ENCODE data around the gene SNF8.
"Not testable (repeated sequence)": the region's sequence is repeated elsewhere in the genome, so short reads cannot be mapped to it uniquely, and the experiment has no call there.

Gene SNF8

DNA sequence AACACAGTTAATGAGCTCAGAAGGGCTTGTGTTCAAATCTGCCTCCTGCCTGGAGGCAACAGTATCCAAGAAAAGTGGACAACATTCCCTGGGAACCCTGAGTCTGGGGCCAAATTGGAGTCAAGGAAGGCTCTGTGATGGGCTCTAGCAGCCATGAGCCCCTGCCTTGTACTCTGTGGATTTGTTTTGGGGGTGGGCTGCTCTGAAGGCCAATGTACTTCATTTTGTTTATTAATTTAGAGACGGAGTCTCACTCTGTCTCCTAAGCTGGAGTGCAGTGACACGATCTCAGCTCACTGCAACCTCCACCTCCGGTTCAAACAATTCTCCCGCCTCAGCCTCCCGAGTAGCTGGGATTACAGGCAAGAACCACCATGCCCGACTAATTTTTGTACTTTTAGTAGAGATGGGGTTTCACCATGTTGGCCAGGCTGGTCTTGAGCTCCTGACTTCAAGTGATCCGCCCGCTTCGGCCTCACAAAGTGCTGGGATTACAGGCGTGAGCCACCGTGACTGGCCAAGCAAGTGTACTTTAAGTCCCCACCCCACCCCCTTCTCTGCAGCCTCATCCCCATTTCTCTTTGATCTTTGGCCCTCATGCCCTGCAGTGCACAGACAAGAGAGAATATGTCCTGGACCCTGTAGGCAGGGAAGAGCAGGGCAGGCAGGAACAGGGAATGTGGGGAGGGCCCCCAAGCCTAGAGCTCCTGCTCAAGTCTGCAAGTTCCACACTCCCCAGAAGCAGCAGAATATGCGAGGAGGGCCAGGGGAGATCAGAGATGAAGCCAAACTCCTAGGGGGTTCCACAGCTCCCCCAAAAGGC lies 26.4 kb upstream of the SNF8 start:
- no peaks in the 10 kb centered on the region for H3K27me3 ChIP-seq (ENCODE audit: insufficient read depth, low read length)
- H3K9me3 ChIP-seq (ENCODE audit: insufficient read depth, low read depth, low read length): no peaks in the 10 kb centered on the region
- no peak overlapping the region for H3K9ac ChIP-seq (ENCODE audit: low read depth, low read length)
- H3K4me1 ChIP-seq (ENCODE audit: insufficient read depth, low read length): peaks cover 22% of the 10 kb centered on the region
- no peak overlapping the region for H3K4me3 ChIP-seq (ENCODE audit: low read length)
- no peak overlapping the region for H3K27ac ChIP-seq (ENCODE audit: low read length)
- H3K36me3 ChIP-seq (ENCODE audit: insufficient read depth, low read depth, low read length): no peaks in the 10 kb centered on the region

DNA sequence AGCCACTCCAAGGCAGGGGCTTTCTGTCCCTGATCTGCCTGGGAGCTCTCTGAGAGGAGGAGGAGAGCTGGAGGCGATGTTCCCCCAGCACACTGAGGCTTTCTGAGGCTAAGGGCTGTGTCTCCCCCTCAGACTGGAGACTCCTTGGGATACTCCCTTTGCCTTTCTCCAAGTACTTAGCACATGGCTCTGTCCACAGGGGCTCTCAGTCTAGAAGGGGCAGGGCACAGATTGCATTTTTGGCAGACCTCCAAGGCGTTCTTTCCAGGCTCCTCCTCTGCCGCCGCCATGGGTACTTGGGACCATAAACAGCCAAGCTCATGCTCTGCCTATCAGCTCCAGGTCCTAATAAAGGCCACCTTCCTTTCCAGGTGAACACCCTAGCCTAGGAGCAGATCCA lies 25.6 kb upstream of the SNF8 start:
- no peak overlapping the region for H3K4me3 ChIP-seq (ENCODE audit: low read length)
- H3K27ac ChIP-seq (ENCODE audit: low read length): no peak overlapping the region
- H3K9me3 ChIP-seq (ENCODE audit: insufficient read depth, low read depth, low read length): no peaks in the 10 kb centered on the region
- peaks cover 22% of the 10 kb centered on the region for H3K4me1 ChIP-seq (ENCODE audit: insufficient read depth, low read length)
- no peak overlapping the region for H3K9ac ChIP-seq (ENCODE audit: low read depth, low read length)
- H3K27me3 ChIP-seq (ENCODE audit: insufficient read depth, low read length): no peaks in the 10 kb centered on the region
- no peaks in the 10 kb centered on the region for H3K36me3 ChIP-seq (ENCODE audit: insufficient read depth, low read depth, low read length)

DNA sequence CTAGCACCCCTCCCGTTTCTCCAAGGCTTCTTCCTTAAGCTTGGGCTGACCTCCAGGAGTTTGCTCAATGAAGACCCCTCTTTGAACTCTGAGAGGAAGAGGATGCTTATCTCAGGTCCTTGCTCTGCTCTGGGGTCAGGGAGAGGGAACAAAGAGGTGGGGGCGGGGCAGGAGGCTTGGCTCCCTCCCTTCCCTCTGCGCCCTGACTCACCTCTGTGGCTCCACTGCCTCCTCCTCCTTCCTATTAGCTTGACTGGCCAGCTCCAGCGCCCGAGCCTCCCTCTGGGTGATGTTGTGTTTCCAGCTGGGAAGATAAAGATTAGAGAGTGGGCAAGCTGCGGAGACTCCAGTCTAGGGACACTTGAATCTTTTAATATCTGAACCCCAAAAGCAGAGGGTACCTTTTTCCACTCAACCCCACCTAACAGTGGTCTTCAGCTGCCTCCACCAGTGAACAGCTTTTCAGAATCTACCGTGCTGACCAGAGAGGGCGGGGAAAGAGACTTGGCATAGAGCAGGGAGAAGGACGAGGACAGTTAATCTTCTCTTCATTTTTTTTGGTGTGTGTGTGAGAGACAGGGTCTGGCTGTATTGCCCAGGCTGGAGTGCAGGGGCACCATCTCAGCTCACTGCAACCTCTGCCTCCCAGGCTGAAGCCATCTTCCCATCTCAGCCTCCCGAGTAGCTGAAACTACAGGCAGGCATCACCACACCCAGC lies 17.0 kb upstream of the SNF8 start:
- H3K27me3 ChIP-seq (ENCODE audit: insufficient read depth, low read length): no peaks in the 10 kb centered on the region
- H3K4me3 ChIP-seq (ENCODE audit: low read length): peak overlapping the region; percentile 48; the same call in 1 of the 2 replicates
- no peaks in the 10 kb centered on the region for H3K9me3 ChIP-seq (ENCODE audit: insufficient read depth, low read depth, low read length)
- peaks cover 12% of the 10 kb centered on the region for H3K4me1 ChIP-seq (ENCODE audit: insufficient read depth, low read length)
- H3K27ac ChIP-seq (ENCODE audit: low read length): no peak overlapping the region
- peak overlapping the region; percentile 28; the same call in 1 of the 2 replicates for H3K9ac ChIP-seq (ENCODE audit: low read depth, low read length)
- H3K36me3 ChIP-seq (ENCODE audit: insufficient read depth, low read depth, low read length): no peaks in the 10 kb centered on the region

DNA sequence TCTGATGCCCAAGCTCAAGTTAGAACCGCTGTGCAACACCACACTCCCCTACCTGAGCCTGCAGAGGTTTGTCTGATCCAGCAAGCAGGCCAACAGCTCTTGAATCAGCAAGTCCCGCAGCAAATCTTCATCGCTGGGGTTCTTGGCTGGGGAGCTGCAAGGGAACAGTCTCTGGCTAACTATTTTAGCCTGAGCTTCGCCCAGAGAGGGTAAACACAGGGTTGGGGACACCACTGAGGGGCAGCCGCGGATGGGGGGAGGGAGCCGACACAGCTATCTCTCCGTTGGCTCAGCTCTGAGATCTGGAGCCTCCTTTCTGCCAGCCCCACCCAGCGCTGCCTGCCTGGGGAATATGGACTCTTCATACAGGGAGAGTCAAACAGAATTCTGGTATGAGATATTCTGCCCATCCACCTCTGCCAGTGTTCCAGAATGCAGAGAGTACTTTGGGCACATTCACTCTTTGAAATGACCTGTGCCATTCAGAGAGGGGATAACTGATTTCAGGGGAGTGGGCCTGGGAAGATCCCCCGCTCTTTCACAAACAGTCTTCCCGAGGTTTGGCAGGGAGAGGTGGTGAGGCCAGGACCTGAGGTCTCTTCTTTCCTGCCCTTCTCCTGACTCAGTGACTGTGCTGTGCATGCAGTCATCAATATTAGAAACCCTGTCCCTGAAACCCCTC lies 16.3 kb upstream of the SNF8 start:
- Histone ChIP-seq H3K4me1 (ENCODE audit: insufficient read depth, low read length) (peaks cover 12% of the 10 kb centered on the region), H3K27ac (ENCODE audit: low read length) (no peak overlapping the region), H3K9me3 (ENCODE audit: insufficient read depth, low read depth, low read length) (no peaks in the 10 kb centered on the region), H3K4me3 (ENCODE audit: low read length) (peak overlapping the region; percentile 48; the same call in 1 of the 2 replicates), H3K9ac (ENCODE audit: low read depth, low read length) (peak overlapping the region; percentile 28; the same call in 1 of the 2 replicates), H3K27me3 (ENCODE audit: insufficient read depth, low read length) (no peaks in the 10 kb centered on the region), H3K36me3 (ENCODE audit: insufficient read depth, low read depth, low read length) (no peaks in the 10 kb centered on the region)

DNA sequence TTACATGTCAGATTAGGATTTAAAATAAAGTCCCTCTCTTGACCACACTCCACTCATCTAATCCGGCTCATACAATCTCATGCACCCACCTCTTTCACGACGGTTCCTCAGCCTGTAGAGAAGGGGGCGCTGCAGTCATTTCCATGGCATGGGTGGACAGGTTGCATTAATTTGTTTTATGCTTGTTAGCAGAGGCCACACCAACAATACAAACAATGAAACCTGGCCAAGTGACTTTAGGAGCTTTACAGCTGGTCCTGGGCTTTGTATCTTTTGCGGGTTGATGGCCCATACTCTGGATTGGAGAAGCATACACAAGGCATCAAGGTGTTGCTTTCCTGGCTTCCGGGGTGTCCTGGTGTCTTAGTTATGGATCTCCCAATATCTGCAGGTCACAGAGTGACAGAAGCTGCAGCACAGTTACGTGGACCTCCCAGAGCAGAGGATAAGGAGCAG lies 9.7 kb upstream of the SNF8 start:
- Histone ChIP-seq H3K27me3 (ENCODE audit: insufficient read depth, low read length) (no peaks in the 10 kb centered on the region), H3K9ac (ENCODE audit: low read depth, low read length) (peak overlapping the region; percentile 5; the same call in 1 of the 2 replicates), H3K4me1 (ENCODE audit: insufficient read depth, low read length) (no peaks in the 10 kb centered on the region), H3K36me3 (ENCODE audit: insufficient read depth, low read depth, low read length) (no peaks in the 10 kb centered on the region), H3K27ac (ENCODE audit: low read length) (no peak overlapping the region), H3K9me3 (ENCODE audit: insufficient read depth, low read depth, low read length) (no peaks in the 10 kb centered on the region), H3K4me3 (ENCODE audit: low read length) (no peak overlapping the region)

DNA sequence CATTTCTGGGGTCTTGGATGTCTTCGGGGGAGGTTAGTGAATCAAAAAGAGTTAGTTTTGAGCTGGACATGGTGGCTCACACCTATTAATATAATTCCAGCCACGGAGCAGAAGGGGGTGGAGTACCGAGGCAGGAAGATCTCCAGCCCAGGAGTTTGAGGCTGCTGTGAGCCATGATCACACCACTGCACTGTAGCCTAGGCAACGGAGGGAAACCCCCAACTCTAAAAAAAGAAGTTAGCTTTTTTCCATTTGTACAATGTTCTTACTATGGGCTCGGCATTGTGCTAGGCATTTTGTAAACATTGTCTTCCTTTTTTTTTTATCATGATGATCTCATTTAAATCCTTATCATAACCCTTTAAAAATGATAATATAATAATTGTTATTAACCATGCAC lies 8.3 kb upstream of the SNF8 start:
- H3K4me1 ChIP-seq (ENCODE audit: insufficient read depth, low read length): no peaks in the 10 kb centered on the region
- H3K9ac ChIP-seq (ENCODE audit: low read depth, low read length): no peak overlapping the region
- no peaks in the 10 kb centered on the region for H3K27me3 ChIP-seq (ENCODE audit: insufficient read depth, low read length)
- no peak overlapping the region for H3K27ac ChIP-seq (ENCODE audit: low read length)
- no peak overlapping the region for H3K4me3 ChIP-seq (ENCODE audit: low read length)
- no peaks in the 10 kb centered on the region for H3K9me3 ChIP-seq (ENCODE audit: insufficient read depth, low read depth, low read length)
- no peaks in the 10 kb centered on the region for H3K36me3 ChIP-seq (ENCODE audit: insufficient read depth, low read depth, low read length)

DNA sequence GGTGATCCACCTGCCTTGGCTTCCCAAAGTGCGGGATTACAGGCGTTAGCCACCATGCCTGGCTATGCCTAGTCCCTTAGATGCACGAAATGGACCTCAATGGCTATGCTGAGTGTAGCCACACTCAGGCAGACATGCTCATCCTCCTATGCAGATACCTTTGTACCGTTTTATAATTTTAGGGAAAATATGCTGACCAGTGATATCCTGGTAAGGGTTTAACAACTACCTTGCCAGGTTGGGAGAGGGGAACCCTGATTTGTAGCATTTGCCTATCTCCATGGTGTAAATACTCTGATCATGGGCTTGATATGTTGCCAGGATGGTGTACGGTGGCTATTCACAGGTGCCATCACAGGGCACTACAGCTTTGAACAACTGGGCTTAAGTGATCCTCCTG lies 6.9 kb upstream of the SNF8 start:
- H3K4me1 ChIP-seq (ENCODE audit: insufficient read depth, low read length): no peaks in the 10 kb centered on the region
- H3K9ac ChIP-seq (ENCODE audit: low read depth, low read length): no peak overlapping the region
- H3K27ac ChIP-seq (ENCODE audit: low read length): no peak overlapping the region
- H3K27me3 ChIP-seq (ENCODE audit: insufficient read depth, low read length): no peaks in the 10 kb centered on the region
- H3K36me3 ChIP-seq (ENCODE audit: insufficient read depth, low read depth, low read length): no peaks in the 10 kb centered on the region
- H3K9me3 ChIP-seq (ENCODE audit: insufficient read depth, low read depth, low read length): no peaks in the 10 kb centered on the region
- H3K4me3 ChIP-seq (ENCODE audit: low read length): no peak overlapping the region

DNA sequence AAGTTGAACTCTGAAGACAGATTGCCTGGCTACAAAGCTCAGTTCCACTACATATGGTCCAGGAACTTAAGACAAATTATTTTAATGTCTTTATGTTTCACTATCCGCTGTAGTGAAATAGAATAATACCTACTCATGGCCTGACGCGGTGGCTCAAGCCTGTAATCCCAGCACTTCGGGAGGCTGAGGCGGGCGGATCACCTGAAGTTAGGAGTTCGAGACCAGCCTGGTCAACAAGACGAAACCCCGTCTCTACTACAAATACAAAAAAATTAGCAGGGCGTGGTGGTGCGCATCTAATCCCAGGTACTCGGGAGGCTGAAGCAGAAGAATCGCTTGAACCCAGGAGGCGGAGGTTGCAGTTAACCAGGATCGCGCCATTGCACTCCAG lies 614 bp upstream of the SNF8 start:
- H3K9me3 ChIP-seq (ENCODE audit: insufficient read depth, low read depth, low read length); H3K4me1 ChIP-seq (ENCODE audit: insufficient read depth, low read length); H3K27me3 ChIP-seq (ENCODE audit: insufficient read depth, low read length): not testable (repeated sequence)
- Histone ChIP-seq H3K4me3 (ENCODE audit: low read length) (peak overlapping the region; percentile 100), H3K27ac (ENCODE audit: low read length) (peak overlapping the region; percentile 75), H3K9ac (ENCODE audit: low read depth, low read length) (peak overlapping the region; percentile 92), H3K36me3 (ENCODE audit: insufficient read depth, low read depth, low read length) (peaks cover 23% of the 10 kb centered on the region)

DNA sequence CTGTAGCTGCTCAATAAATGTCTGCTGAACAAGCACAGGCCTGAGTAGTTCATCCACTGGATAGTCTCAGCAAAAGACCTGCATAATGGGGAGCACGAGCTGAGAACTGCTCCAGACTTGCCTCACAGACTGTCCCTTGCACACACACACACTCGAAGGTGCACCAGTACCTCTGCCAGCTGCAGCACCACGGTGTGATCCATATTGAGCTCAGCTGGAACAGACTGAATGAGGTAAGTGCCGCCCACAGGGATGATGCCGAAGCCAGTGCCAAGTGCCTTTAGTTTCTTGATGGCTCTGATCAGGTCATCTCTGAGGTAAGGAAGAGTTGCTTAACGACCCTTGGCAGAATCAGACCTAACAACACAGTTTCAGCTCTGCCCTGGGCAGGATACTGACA lies 11.6 kb downstream of the SNF8 start:
- Histone ChIP-seq H3K27ac (ENCODE audit: low read length) (no peak overlapping the region), H3K27me3 (ENCODE audit: insufficient read depth, low read length) (no peaks in the 10 kb centered on the region), H3K9me3 (ENCODE audit: insufficient read depth, low read depth, low read length) (no peaks in the 10 kb centered on the region), H3K4me1 (ENCODE audit: insufficient read depth, low read length) (no peaks in the 10 kb centered on the region), H3K9ac (ENCODE audit: low read depth, low read length) (no peak overlapping the region), H3K4me3 (ENCODE audit: low read length) (no peak overlapping the region), H3K36me3 (ENCODE audit: insufficient read depth, low read depth, low read length) (peaks cover 90% of the 10 kb centered on the region)

DNA sequence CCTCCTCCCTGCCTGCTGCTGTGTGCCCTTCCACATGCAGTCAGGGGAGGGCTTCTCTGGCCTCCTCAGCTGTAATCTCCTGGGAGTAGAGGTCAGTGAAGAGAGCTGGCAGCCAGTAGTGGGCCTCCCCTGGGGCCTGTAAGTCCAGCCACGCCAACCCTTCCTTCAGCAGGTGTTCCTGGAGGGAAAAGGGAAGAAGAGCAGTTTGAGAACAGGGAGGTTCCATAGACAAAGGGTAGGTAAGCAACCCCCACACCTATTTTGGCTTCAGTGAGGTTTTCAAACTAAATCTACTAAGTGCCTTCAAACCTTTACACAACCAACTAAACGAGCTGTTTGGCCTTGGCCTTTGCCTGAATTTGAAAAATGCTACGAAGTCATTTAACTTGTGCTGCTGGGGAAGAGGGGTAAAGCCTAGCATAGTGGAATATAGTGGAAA lies 14.2 kb downstream of the SNF8 start:
- Histone ChIP-seq H3K27ac (ENCODE audit: low read length) (no peak overlapping the region), H3K9me3 (ENCODE audit: insufficient read depth, low read depth, low read length) (no peaks in the 10 kb centered on the region), H3K27me3 (ENCODE audit: insufficient read depth, low read length) (no peaks in the 10 kb centered on the region), H3K36me3 (ENCODE audit: insufficient read depth, low read depth, low read length) (peaks cover 96% of the 10 kb centered on the region), H3K4me3 (ENCODE audit: low read length) (no peak overlapping the region), H3K4me1 (ENCODE audit: insufficient read depth, low read length) (no peaks in the 10 kb centered on the region), H3K9ac (ENCODE audit: low read depth, low read length) (no peak overlapping the region)

- H3K4me3 ChIP-seq (ENCODE audit: low read length): no peak overlapping the region
- H3K36me3 ChIP-seq (ENCODE audit: insufficient read depth, low read depth, low read length): peaks cover 99% of the 10 kb centered on the region
- no peak overlapping the region for H3K9ac ChIP-seq (ENCODE audit: low read depth, low read length)
- no peaks in the 10 kb centered on the region for H3K4me1 ChIP-seq (ENCODE audit: insufficient read depth, low read length)
- H3K9me3 ChIP-seq (ENCODE audit: insufficient read depth, low read depth, low read length): no peaks in the 10 kb centered on the region
- H3K27me3 ChIP-seq (ENCODE audit: insufficient read depth, low read length): no peaks in the 10 kb centered on the region
- no peak overlapping the region for H3K27ac ChIP-seq (ENCODE audit: low read length)
Measured at GRCh38 chr17:48929812-48930165, 14.9 kb downstream of the SNF8 start.
